Kidney epithelial cell (primary cell): ENCODE data around the gene LRCH3. TPM values are rescaled to one million over a fixed set of nuclear protein-coding genes. Genes with fewer than 3 reads are reported as not detected.

Experiments
- DNase-seq: peaks from one replicate; pipeline ENCODE4 v3.0.0-alpha.2; 2010; ENCODE audit warnings: low read depth
- H3K27me3 ChIP-seq: 2 replicates; pipeline ENCODE4 v1.6.0; 2011; ENCODE audit warnings: low read length; ENCODE audit not compliant: control insufficient read depth, insufficient read depth
- H3K36me3 ChIP-seq: 2 replicates; pipeline ENCODE4 v1.5.1; 2011; ENCODE audit warnings: low read length; ENCODE audit not compliant: control insufficient read depth, insufficient read depth
- H3K4me3 ChIP-seq: 2 replicates; pipeline ENCODE4 v1.5.1; 2011; ENCODE audit warnings: low read depth, mild to moderate bottlenecking, control low read depth, low read length
- total RNA-seq: library from RNA; depleted of rRNA; stranded (reverse); fragments of >200 nt; gene quantifications from 2 replicates; pipeline ENCODE4 v1.2.3, GENCODE V29; 2015
- TF ChIP-seq, protein P1 (sequence below): IDR thresholded peaks from 2 replicates; pipeline ENCODE4 v1.5.1; 2011; ENCODE audit warnings: mild to moderate bottlenecking, moderate library complexity, low read length, control low read depth, inconsistent platforms; ENCODE audit not compliant: insufficient read depth, poor library complexity, severe bottlenecking

LRCH3 gene
- total RNA-seq, 1 donor from 2014 or later = 22.8 TPM

DNA sequence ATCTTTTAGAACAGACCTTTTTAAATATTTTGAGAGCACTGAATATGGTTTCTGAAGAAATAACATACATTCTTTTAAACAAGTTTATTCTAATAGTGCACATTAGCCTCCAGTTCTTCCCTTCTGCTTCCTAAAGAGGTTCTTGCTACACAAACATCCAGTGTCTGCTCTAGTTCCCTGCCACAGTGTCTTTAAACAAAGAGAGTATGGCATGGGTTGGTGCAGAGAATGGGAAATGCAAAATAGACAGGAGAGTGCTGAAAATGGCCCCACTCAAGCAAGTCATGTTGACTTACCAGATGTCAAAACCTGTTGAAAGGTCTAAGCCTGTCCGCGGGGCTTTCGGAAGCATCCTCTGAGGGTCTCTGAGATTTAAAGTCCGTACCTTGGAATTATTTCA, 86.8 kb downstream of the LRCH3 start:
- TF ChIP-seq, protein P1, sequence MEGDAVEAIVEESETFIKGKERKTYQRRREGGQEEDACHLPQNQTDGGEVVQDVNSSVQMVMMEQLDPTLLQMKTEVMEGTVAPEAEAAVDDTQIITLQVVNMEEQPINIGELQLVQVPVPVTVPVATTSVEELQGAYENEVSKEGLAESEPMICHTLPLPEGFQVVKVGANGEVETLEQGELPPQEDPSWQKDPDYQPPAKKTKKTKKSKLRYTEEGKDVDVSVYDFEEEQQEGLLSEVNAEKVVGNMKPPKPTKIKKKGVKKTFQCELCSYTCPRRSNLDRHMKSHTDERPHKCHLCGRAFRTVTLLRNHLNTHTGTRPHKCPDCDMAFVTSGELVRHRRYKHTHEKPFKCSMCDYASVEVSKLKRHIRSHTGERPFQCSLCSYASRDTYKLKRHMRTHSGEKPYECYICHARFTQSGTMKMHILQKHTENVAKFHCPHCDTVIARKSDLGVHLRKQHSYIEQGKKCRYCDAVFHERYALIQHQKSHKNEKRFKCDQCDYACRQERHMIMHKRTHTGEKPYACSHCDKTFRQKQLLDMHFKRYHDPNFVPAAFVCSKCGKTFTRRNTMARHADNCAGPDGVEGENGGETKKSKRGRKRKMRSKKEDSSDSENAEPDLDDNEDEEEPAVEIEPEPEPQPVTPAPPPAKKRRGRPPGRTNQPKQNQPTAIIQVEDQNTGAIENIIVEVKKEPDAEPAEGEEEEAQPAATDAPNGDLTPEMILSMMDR = no peak

GRCh38 chr3:197878427-197878826, 87.4 kb downstream of the LRCH3 start:
- Histone ChIP-seq H3K4me3 (no peak overlapping the region), H3K27me3 (no peaks in the 10 kb centered on the region), H3K36me3 (no peaks in the 10 kb centered on the region)
- TF ChIP-seq, protein P1 = no peak
- no peak for DNase-seq

More for the DNA sequence above, 86.8 kb downstream of the LRCH3 start:
- Histone ChIP-seq H3K36me3 (peaks cover 2% of the 10 kb centered on the region), H3K27me3 (no peaks in the 10 kb centered on the region), H3K4me3 (no peak overlapping the region)
- DNase-seq = no peak

GRCh38 chr3:197880491-197881269, 89.6 kb downstream of the LRCH3 start:
- Histone ChIP-seq H3K36me3 (no peaks in the 10 kb centered on the region), H3K27me3 (no peaks in the 10 kb centered on the region), H3K4me3 (no peak overlapping the region)
- TF ChIP-seq, protein P1 = no peak
- DNase-seq = no peak

GRCh38 chr3:197881270-197881969, 90.4 kb downstream of the LRCH3 start:
- Histone ChIP-seq H3K27me3 (no peaks in the 10 kb centered on the region), H3K36me3 (no peaks in the 10 kb centered on the region), H3K4me3 (no peak overlapping the region)
- TF ChIP-seq, protein P1 = no peak
- no peak for DNase-seq

- Histone ChIP-seq H3K4me3 (no peak overlapping the region), H3K27me3 (no peaks in the 10 kb centered on the region), H3K36me3 (no peaks in the 10 kb centered on the region)
- no peak for DNase-seq
- TF ChIP-seq, protein P1 = no peak
These were observed 90.9 kb downstream of the LRCH3 start for GRCh38 chr3:197881970-197882338.

- H3K4me3 ChIP-seq = no peak overlapping the region
- no peak for DNase-seq
- TF ChIP-seq, protein P1 = no peak
- no peaks in the 10 kb centered on the region for H3K36me3 ChIP-seq
- no peaks in the 10 kb centered on the region for H3K27me3 ChIP-seq
These were observed 91.5 kb downstream of the LRCH3 start for GRCh38 chr3:197882586-197882985.
